Measurements from ENCODE around the gene BCR.

The BCR gene

DNA sequence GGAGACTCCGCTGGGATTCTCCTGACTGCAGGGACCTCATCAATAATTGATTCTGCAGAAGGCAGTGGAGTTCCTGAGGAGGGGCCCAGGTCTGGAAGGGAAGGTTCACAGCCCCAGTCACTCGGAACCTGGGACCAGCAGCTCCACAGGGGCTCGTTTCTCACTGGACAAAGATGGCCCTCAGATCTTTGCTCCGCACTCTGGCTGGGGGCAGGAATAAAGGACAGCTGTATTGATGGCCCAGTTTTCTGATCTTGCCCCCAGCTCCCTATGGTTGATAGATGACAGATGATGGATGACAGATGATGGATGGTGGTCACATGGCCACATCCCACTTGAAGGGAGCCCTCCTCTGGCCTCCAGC, 11.3 kb upstream of the BCR start:
- TF ChIP-seq, protein P1, sequence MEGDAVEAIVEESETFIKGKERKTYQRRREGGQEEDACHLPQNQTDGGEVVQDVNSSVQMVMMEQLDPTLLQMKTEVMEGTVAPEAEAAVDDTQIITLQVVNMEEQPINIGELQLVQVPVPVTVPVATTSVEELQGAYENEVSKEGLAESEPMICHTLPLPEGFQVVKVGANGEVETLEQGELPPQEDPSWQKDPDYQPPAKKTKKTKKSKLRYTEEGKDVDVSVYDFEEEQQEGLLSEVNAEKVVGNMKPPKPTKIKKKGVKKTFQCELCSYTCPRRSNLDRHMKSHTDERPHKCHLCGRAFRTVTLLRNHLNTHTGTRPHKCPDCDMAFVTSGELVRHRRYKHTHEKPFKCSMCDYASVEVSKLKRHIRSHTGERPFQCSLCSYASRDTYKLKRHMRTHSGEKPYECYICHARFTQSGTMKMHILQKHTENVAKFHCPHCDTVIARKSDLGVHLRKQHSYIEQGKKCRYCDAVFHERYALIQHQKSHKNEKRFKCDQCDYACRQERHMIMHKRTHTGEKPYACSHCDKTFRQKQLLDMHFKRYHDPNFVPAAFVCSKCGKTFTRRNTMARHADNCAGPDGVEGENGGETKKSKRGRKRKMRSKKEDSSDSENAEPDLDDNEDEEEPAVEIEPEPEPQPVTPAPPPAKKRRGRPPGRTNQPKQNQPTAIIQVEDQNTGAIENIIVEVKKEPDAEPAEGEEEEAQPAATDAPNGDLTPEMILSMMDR (IDR thresholded peaks at IDR 0.05; ENCODE audit: extremely low read depth, insufficient read depth, missing control alignments) = no peak
- in situ Hi-C loops (cut with MboI; ENCODE audit: low pct_unique_long_range_greater_than_20kb, low sequenced_read_pairs, unreplicated experiment) = no loop called here
- DNase-seq (ENCODE audit: low spot score) = no peak

DNA sequence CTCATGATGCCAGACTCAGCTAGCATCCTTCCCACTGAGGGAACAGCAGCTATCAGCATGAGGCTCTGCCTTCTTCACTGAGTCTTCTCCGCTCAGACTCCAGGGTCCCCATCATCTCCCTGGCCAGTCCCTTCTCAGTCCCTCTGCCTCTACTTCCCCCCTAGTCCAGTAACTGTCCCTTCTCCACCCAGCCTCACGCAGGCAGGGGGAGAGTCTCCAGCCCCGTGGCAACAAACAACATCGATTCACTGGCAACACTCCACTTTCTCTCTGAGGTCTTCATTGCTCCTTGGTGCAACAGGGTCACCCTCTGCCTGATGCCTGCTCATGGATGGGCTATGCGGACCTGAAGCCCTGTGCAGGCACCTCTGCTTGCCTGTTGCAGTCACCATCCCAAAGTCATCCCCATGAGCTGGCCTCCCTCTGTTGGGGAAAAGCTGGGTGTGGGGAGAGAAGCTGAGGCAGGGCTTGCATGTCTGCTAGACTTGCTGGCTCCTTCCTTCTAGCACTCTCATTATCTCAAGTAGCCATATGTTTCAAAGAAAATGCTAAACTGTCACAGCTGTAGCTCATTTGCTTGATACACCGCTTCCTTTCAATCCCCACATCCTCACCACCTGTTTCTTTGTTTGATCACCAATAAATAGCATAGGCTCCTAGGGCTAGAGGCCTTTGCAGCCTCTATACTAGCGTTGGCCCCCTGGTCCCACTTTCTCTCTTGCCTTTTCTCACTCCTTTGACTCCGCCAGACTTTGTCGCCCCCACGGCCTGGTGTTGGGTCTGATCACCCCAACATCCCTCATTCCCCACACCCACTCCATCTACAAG, 4.3 kb upstream of the BCR start:
- DNase-seq (ENCODE audit: low spot score) = no peak
- TF ChIP-seq, protein P1 (IDR thresholded peaks at IDR 0.05; ENCODE audit: extremely low read depth, insufficient read depth, missing control alignments) = no peak
- in situ Hi-C loops (cut with MboI; ENCODE audit: low pct_unique_long_range_greater_than_20kb, low sequenced_read_pairs, unreplicated experiment) = loop anchor here (5.0 to 25.0 kb wide), 2 partner anchors 101 to 211 kb away; no protein-coding TSS in a partner anchor

DNA sequence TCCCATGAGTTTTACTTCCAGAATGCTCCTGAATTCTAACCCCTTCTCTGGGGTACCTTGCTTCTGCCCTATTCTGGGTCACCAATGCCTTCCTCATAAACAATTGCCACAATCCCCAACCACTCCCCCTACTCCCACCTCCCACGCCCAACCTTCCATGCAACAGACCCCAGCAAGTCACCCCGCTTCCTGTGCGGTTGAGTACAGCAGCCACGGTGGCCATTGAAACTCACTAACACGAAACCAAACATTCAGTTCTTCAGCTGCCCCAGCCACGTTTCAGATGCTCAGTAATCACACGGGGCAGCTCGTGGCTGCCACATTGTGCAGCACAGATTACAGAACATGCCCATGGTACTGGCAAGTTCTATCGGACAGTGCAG, 3.7 kb upstream of the BCR start:
- in situ Hi-C loops (cut with MboI; ENCODE audit: low pct_unique_long_range_greater_than_20kb, low sequenced_read_pairs, unreplicated experiment) = loop anchor here (5.0 to 25.0 kb wide), 2 partner anchors 101 to 211 kb away; no protein-coding TSS in a partner anchor
- TF ChIP-seq, protein P1 (IDR thresholded peaks at IDR 0.05; ENCODE audit: extremely low read depth, insufficient read depth, missing control alignments) = no peak
- no peak for DNase-seq (ENCODE audit: low spot score)

DNA sequence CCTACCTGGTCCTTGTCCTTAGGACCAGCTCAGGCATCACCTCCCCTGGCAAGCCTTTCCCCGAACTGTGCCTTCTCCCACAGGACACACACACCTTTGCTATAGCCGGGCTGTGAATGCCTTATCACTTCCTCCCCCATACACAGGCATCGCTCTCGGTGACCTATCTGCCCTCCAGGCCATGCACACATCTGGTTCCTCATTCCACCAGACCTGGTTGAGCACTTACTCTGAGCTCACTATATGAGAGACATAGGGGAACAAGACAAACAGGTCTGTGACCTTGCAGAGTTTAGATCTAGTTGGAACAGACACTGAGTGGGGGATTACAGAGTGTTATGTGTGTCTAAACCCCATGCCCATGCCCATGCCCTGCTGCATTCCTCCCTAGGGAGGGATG, 3.1 kb upstream of the BCR start:
- DNase-seq (ENCODE audit: low spot score) = no peak
- in situ Hi-C loops (cut with MboI; ENCODE audit: low pct_unique_long_range_greater_than_20kb, low sequenced_read_pairs, unreplicated experiment) = loop anchor here (5.0 to 25.0 kb wide), 2 partner anchors 100 to 210 kb away; no protein-coding TSS in a partner anchor
- TF ChIP-seq, protein P1 (IDR thresholded peaks at IDR 0.05; ENCODE audit: extremely low read depth, insufficient read depth, missing control alignments) = no peak

DNA sequence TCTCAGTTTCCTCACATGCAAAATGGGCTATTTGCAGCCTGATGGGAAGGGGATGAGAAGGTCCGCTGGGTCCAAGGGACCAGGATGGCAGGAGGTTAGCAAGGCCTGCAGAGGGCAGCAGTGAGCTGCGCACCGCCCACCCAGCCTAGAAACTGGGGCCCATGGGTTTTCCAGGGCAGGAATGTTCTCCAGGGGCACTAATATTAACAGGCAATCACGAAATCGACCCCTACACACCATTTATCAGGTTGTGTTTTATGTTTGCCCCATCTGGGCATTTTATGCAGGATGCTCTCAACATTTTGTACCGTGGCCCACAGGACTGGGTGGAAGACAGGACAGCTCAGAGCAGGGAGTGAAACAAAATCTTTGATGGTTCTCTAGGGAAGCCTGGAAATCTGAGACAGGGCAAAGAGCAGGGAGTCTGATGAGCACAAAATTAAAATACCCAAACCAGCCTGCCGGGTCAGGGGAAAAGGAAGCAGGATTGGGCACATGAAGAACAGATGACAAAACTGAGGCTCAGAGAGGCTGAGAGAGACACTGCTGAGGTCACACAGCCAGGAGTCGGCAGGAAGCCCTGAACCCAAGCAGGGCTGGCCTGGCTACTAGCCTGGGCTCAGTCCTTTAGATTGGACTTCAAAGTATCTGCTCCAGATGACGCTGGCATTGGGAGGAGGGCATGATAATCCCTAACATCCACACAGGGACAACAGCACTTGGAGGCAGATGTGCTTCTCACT, 1.6 kb upstream of the BCR start:
- in situ Hi-C loops (cut with MboI; ENCODE audit: low pct_unique_long_range_greater_than_20kb, low sequenced_read_pairs, unreplicated experiment) = loop anchor here (5.0 to 25.0 kb wide), 2 partner anchors 99 to 209 kb away; no protein-coding TSS in a partner anchor
- TF ChIP-seq, protein P1 (IDR thresholded peaks at IDR 0.05; ENCODE audit: extremely low read depth, insufficient read depth, missing control alignments) = peak; percentile 97
- DNase-seq (ENCODE audit: low spot score) = peak; percentile 81

DNA sequence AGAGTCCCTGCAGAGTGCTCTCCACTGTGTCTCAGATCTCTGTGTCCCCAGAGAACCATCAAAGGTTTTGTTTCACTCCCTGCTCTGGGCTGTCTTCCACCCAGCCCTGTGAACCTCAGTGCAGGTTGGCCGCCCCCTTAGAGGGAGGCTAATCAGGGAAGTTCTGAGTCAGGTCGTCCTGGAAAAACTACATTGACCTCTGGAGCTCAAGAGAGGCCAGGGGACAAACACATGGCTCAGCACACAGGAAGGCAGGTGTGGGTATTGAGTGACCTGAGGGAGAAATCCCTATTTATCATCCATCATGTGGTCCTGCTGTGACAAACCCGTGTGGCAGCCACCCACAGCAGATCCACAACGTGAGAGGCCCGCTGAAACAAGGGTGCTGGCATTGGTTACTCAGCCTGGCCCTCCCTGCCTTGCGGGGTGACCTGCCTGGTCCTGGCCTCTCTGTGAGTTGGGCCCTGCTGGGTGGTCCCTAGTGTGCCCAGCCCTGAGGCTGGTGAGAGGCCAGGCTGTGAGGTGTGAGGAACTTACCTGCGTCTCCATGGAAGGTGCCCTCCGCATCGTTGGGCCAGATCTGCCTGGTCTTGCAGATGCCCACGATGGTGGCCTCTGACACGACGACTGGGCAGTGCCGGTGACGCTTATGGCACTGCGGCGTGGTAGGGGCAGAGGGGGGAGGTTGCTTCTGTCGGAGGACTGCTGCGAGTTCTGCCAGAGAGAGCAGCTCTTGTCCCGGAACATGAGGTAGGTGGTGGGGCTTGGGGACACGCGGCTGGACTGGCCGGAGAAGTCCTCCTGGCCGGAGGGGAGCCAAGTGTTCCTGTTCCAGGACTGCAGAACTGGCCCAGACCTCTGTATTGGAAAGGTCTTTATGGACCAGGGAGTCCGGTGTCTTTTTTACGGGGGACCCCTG, 669 bp upstream of the BCR start:
- in situ Hi-C loops (cut with MboI; ENCODE audit: low pct_unique_long_range_greater_than_20kb, low sequenced_read_pairs, unreplicated experiment) = loop anchor here (5.0 to 25.0 kb wide), 2 partner anchors 98 to 208 kb away; no protein-coding TSS in a partner anchor
- TF ChIP-seq, protein P1 (IDR thresholded peaks at IDR 0.05; ENCODE audit: extremely low read depth, insufficient read depth, missing control alignments) = no peak
- DNase-seq (ENCODE audit: low spot score) = no peak

All from GM13977 (cell line).